K562 (cell line): ENCODE measurements around the gene ALOX12. TPM values are rescaled to one million over a fixed set of nuclear protein-coding genes. Genes with fewer than 3 reads are reported as not detected.

Experiments used
- CBX2 ChIP-seq: fragments of 200-600 bp; sonication (generic); IDR thresholded peaks from one replicate; pipeline ENCODE4 v1.6.1; 2012; ENCODE audit warnings: mild to moderate bottlenecking, low read length, inconsistent platforms; ENCODE audit not compliant: insufficient read depth, poor library complexity, severe bottlenecking
- CHCHD3 ChIP-seq: fragments of 250-450 bp; sonication (Bioruptor Pico); IDR thresholded peaks from 2 replicates; pipeline ENCODE4 v2.1.2; 2022; ENCODE audit warnings: mild to moderate bottlenecking
- CREBBP ChIP-seq: IDR thresholded peaks from one replicate; pipeline ENCODE4 v1.6.1; 2012; ENCODE audit warnings: low read depth, mild to moderate bottlenecking, control low read depth, inconsistent platforms, low read length
- CTBP1 ChIP-seq: fragments of 450-650 bp; IDR thresholded peaks from 2 replicates; pipeline ENCODE4 v1.6.1; 2016; ENCODE audit warnings: borderline replicate concordance
- DNMT1 ChIP-seq: fragments of 450-650 bp; IDR thresholded peaks from 2 replicates; pipeline ENCODE4 v1.6.1; 2016; ENCODE audit warnings: antibody characterized with exemption, mild to moderate bottlenecking
- FOXK1 ChIP-seq: sonication (generic); formaldehyde crosslinking; IDR thresholded peaks from 2 replicates; pipeline ENCODE4 v1.8.0; 2022; ENCODE audit warnings: missing genetic modification reagents, mild to moderate bottlenecking, borderline replicate concordance
- HDAC8 ChIP-seq: fragments of 450-650 bp; IDR thresholded peaks from 2 replicates; pipeline ENCODE4 v1.6.1; 2016; ENCODE audit warnings: mild to moderate bottlenecking, missing genetic modification characterization, moderate library complexity, missing compliant biosample characterization
- HDGF ChIP-seq: fragments of 450-650 bp; IDR thresholded peaks from 2 replicates; pipeline ENCODE4 v1.6.1; 2016
- ILF3 ChIP-seq: fragments of 450-650 bp; IDR thresholded peaks from 2 replicates; pipeline ENCODE4 v1.6.1; 2018; ENCODE audit warnings: antibody characterized with exemption, mild to moderate bottlenecking, moderate library complexity, borderline replicate concordance
- KDM5B ChIP-seq: fragments of 200-600 bp; sonication (generic); IDR thresholded peaks from 2 replicates; pipeline ENCODE4 v1.6.1; 2012; ENCODE audit warnings: low read depth, mild to moderate bottlenecking, moderate library complexity, low read length, control low read depth, inconsistent platforms; ENCODE audit not compliant: insufficient replicate concordance
- NUFIP1 ChIP-seq: fragments of 450-650 bp; IDR thresholded peaks from 2 replicates; pipeline ENCODE4 v1.6.1; 2018; ENCODE audit not compliant: partially characterized antibody
- PHF20 ChIP-seq: fragments of 450-650 bp; IDR thresholded peaks from 2 replicates; pipeline ENCODE4 v1.6.1; 2018; ENCODE audit not compliant: partially characterized antibody
- RBM17 ChIP-seq: fragments of 200-400 bp; formaldehyde crosslinking; IDR thresholded peaks from 2 replicates; pipeline ENCODE4 v1.6.1; 2017; ENCODE audit warnings: low read depth, mild to moderate bottlenecking, low read length, borderline replicate concordance
- SMAD2 ChIP-seq: fragments of 150-350 bp; IDR thresholded peaks from 2 replicates; pipeline ENCODE4 v1.6.1; 2014; ENCODE audit warnings: low read depth, mild to moderate bottlenecking, low read length
- SMC3 ChIP-seq: conservative IDR thresholded peaks from 2 replicates; pipeline ENCODE4 v1.6.1; 2011; ENCODE audit warnings: low read depth, low read length, improper control_type of control experiment; ENCODE audit not compliant: insufficient read depth
- YY1 ChIP-seq, 3 experiments: IDR thresholded peaks; 2 replicates each; pipeline ENCODE4 v1.6.1; 2011; ENCODE audit warnings: low read length in 2 of 3, mild to moderate bottlenecking in 2 of 3, moderate library complexity in 2 of 3, borderline replicate concordance in 1 of 3, control low read depth in 1 of 3, low read depth in 1 of 3; ENCODE audit not compliant: insufficient read depth in 3 of 3, insufficient replicate concordance in 2 of 3, control insufficient read depth in 1 of 3, insufficient read length in 1 of 3; ENCODE audit errors: extremely low read depth in 1 of 3
- ZBTB8A ChIP-seq: fragments of 450-650 bp; IDR thresholded peaks from 2 replicates; pipeline ENCODE4 v1.6.1; 2018; ENCODE audit warnings: mild to moderate bottlenecking, moderate library complexity; ENCODE audit not compliant: partially characterized antibody
- ZNF76 ChIP-seq: fragments of 250-450 bp; sonication (Bioruptor Pico); IDR thresholded peaks from 2 replicates; pipeline ENCODE4 v1.4.0; 2020; ENCODE audit warnings: mild to moderate bottlenecking, moderate library complexity, borderline replicate concordance
- ZNF785 ChIP-seq: fragments of 250-450 bp; sonication (Bioruptor Pico); IDR thresholded peaks from 2 replicates; pipeline ENCODE4 v1.4.0; 2020; ENCODE audit warnings: mild to moderate bottlenecking
- polyA plus RNA-seq, 8 experiments: library from polyadenylated mRNA; depleted of rRNA in 4 of 8; stranded (reverse) in 5 of 8; unstranded in 3 of 8; fragments of >200 nt; fragmentation: Nextera tagmentation in 2 of 8; fragmentation: Illumina TruSeq in 1 of 8; extraction: Ambion mirVana in 2 of 8; extraction: Trizol in 1 of 8; gene quantifications; 2 replicates each; pipeline versions ENCODE4 v1.2.1 to v1.2.3, GENCODE V29; 2011 to 2014; ENCODE audit warnings: inconsistent platforms in 1 of 8, missing spikeins in 1 of 8
- total RNA-seq, 7 experiments: library from RNA; depleted of rRNA in 6 of 7; stranded (reverse); fragments of >200 nt in 6 of 7; fragmentation: Illumina TruSeq in 2 of 7; extraction: Trizol in 2 of 7; gene quantifications; 2 replicates each; pipeline versions ENCODE4 v1.2.1 to v1.2.3, GENCODE V29; 2011 to 2021; ENCODE audit warnings: low replicate concordance in 1 of 7
- TF ChIP-seq, protein P1 (sequence below): fragments of 250-450 bp; sonication (Bioruptor Pico); IDR thresholded peaks from 2 replicates; pipeline ENCODE4 v1.9.0; 2021; ENCODE audit warnings: mild to moderate bottlenecking, inconsistent platforms
- TF ChIP-seq, protein P2 (sequence below): sonication (generic); formaldehyde crosslinking; IDR thresholded peaks from 2 replicates; pipeline ENCODE4 v1.9.0; 2022; ENCODE audit warnings: mild to moderate bottlenecking, missing genetic modification reagents
- TF ChIP-seq, protein P3 (sequence below), 2 experiments: IDR thresholded peaks; 2 replicates each; pipeline ENCODE4 v1.6.1; 2012; ENCODE audit warnings: improper control_type of control experiment in 2 of 2, low read depth in 2 of 2, low read length in 2 of 2, borderline replicate concordance in 1 of 2
- TF ChIP-seq, protein P4 (sequence below): IDR thresholded peaks from 2 replicates; pipeline ENCODE4 v1.6.1; 2011; ENCODE audit not compliant: insufficient read length; ENCODE audit errors: extremely low read depth

ALOX12 gene
- total and polyA plus RNA-seq, 9 of the 15 experiments (the other 6 are each of a cell fraction or from before 2014, with no cell fraction given), result 0.09 to 1.1 (median 0.47) TPM; not detected in 1

DNA sequence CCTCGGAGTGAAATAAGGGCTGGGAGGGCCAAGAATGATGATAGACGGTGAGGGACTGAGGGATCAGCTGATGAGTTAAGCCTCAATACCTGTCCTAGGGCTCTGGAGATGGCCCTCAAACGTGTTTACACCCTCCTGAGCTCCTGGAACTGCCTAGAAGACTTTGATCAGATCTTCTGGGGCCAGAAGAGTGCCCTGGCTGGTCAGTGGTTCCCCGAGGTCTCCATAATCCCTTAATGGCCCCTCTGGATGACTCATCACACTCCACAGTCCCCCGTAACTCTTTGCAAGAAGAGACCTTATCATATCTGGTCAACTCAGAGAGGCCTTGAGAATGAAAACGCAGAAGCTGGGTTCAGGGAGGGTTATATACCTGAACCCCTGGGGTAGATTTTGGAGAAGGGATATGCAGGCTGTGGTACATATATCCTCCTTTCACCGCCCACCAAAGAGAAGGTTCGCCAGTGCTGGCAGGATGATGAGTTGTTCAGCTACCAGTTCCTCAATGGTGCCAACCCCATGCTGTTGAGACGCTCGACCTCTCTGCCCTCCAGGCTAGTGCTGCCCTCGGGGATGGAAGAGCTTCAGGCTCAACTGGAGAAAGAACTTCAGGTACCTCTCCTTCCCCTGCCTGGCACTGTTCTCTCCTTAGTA, 3.1 kb downstream of the ALOX12 start (continued):
- TF ChIP-seq, protein P1, sequence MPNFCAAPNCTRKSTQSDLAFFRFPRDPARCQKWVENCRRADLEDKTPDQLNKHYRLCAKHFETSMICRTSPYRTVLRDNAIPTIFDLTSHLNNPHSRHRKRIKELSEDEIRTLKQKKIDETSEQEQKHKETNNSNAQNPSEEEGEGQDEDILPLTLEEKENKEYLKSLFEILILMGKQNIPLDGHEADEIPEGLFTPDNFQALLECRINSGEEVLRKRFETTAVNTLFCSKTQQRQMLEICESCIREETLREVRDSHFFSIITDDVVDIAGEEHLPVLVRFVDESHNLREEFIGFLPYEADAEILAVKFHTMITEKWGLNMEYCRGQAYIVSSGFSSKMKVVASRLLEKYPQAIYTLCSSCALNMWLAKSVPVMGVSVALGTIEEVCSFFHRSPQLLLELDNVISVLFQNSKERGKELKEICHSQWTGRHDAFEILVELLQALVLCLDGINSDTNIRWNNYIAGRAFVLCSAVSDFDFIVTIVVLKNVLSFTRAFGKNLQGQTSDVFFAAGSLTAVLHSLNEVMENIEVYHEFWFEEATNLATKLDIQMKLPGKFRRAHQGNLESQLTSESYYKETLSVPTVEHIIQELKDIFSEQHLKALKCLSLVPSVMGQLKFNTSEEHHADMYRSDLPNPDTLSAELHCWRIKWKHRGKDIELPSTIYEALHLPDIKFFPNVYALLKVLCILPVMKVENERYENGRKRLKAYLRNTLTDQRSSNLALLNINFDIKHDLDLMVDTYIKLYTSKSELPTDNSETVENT (CRISPR knock-in tag), result no peak
- TF ChIP-seq RBM17 (no peak), CTBP1 (peak; percentile 81), ZBTB8A (no peak), HDGF (no peak), ZNF785 (no peak), PHF20 (no peak), YY1 (IDR thresholded peaks at IDR 0.05; ENCODE audit: borderline replicate concordance in 1 of 3, control insufficient read depth in 1 of 3, extremely low read depth in 1 of 3, insufficient read depth in 3 of 3, insufficient read length in 1 of 3, insufficient replicate concordance in 2 of 3, low read depth in 1 of 3, low read length in 2 of 3) (no peak), NUFIP1 (no peak), ZNF76 (CRISPR knock-in tag) (no peak), CHCHD3 (CRISPR knock-in tag) (no peak), SMAD2 (no peak), CBX2 (no peak), SMC3 (no peak), FOXK1 (CRISPR knock-in tag) (no peak), ILF3 (no peak), CREBBP (no peak), DNMT1 (no peak), HDAC8 (tag) (no peak), KDM5B (no peak)
- TF ChIP-seq, protein P2, sequence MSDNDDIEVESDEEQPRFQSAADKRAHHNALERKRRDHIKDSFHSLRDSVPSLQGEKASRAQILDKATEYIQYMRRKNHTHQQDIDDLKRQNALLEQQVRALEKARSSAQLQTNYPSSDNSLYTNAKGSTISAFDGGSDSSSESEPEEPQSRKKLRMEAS, result no peak
- TF ChIP-seq, protein P3, sequence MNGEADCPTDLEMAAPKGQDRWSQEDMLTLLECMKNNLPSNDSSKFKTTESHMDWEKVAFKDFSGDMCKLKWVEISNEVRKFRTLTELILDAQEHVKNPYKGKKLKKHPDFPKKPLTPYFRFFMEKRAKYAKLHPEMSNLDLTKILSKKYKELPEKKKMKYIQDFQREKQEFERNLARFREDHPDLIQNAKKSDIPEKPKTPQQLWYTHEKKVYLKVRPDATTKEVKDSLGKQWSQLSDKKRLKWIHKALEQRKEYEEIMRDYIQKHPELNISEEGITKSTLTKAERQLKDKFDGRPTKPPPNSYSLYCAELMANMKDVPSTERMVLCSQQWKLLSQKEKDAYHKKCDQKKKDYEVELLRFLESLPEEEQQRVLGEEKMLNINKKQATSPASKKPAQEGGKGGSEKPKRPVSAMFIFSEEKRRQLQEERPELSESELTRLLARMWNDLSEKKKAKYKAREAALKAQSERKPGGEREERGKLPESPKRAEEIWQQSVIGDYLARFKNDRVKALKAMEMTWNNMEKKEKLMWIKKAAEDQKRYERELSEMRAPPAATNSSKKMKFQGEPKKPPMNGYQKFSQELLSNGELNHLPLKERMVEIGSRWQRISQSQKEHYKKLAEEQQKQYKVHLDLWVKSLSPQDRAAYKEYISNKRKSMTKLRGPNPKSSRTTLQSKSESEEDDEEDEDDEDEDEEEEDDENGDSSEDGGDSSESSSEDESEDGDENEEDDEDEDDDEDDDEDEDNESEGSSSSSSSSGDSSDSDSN (IDR thresholded peaks at IDR 0.05; ENCODE audit: borderline replicate concordance in 1 of 2, low read depth in 2 of 2, low read length in 2 of 2), result no peak
- TF ChIP-seq, protein P4, sequence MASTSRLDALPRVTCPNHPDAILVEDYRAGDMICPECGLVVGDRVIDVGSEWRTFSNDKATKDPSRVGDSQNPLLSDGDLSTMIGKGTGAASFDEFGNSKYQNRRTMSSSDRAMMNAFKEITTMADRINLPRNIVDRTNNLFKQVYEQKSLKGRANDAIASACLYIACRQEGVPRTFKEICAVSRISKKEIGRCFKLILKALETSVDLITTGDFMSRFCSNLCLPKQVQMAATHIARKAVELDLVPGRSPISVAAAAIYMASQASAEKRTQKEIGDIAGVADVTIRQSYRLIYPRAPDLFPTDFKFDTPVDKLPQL, result no peak
